K562 (cell line): Measurements from ENCODE around the gene PRKAR1B. TPM values are rescaled to one million over a fixed set of nuclear protein-coding genes. Genes with fewer than 3 reads are reported as not detected.

Source experiments
- CBX1 ChIP-seq: sonication (generic); IDR thresholded peaks from 2 replicates; pipeline ENCODE4 v1.6.1; 2016; ENCODE audit warnings: antibody characterized with exemption, low read depth, mild to moderate bottlenecking
- HNRNPUL1 ChIP-seq: fragments of 200-400 bp; formaldehyde crosslinking; IDR thresholded peaks from 2 replicates; pipeline ENCODE4 v1.6.1; 2017; ENCODE audit warnings: low read length
- MXI1 ChIP-seq: IDR thresholded peaks from 2 replicates; pipeline ENCODE4 v1.6.1; 2011; ENCODE audit warnings: low read depth, mild to moderate bottlenecking, improper control_type of control experiment, low read length
- NFE2 ChIP-seq: IDR thresholded peaks from 2 replicates; pipeline ENCODE4 v1.6.1; 2014; ENCODE audit warnings: antibody characterized with exemption, low read depth
- PRPF4 ChIP-seq: fragments of 200-400 bp; formaldehyde crosslinking; IDR thresholded peaks from one replicate; pipeline ENCODE4 v1.6.1; 2017; ENCODE audit warnings: low read length, low read depth, mild to moderate bottlenecking; ENCODE audit not compliant: insufficient read depth, poor library complexity, severe bottlenecking
- RBM25 ChIP-seq: fragments of 200-400 bp; formaldehyde crosslinking; IDR thresholded peaks from 2 replicates; pipeline ENCODE4 v1.6.1; 2018; ENCODE audit warnings: low read length, low read depth, moderate library complexity; ENCODE audit not compliant: severe bottlenecking
- YBX1 ChIP-seq: fragments of 450-650 bp; IDR thresholded peaks from 2 replicates; pipeline ENCODE4 v1.7.1; 2016; ENCODE audit warnings: mild to moderate bottlenecking
- ZNF217 ChIP-seq: sonication (generic); formaldehyde crosslinking; IDR thresholded peaks from 2 replicates; pipeline ENCODE4 v1.8.0; 2022; ENCODE audit warnings: mild to moderate bottlenecking, missing genetic modification reagents
- ZNF354B ChIP-seq: fragments of 250-450 bp; sonication (Bioruptor Pico); IDR thresholded peaks from 2 replicates; pipeline ENCODE4 v1.4.0; 2020
- ZNF445 ChIP-seq: fragments of 250-450 bp; sonication (Bioruptor Pico); IDR thresholded peaks from 2 replicates; pipeline ENCODE4 v1.4.0; 2020; ENCODE audit warnings: low read depth, mild to moderate bottlenecking, moderate library complexity
- ZNF695 ChIP-seq: fragments of 450-650 bp; formaldehyde crosslinking; IDR thresholded peaks from 2 replicates; pipeline ENCODE4 v1.4.0; 2020; ENCODE audit warnings: mild to moderate bottlenecking, moderate library complexity
- ZNF785 ChIP-seq: fragments of 250-450 bp; sonication (Bioruptor Pico); IDR thresholded peaks from 2 replicates; pipeline ENCODE4 v1.4.0; 2020; ENCODE audit warnings: mild to moderate bottlenecking
- polyA plus RNA-seq, 8 experiments: library from polyadenylated mRNA; depleted of rRNA in 4 of 8; stranded (reverse) in 5 of 8; unstranded in 3 of 8; fragments of >200 nt; fragmentation: Nextera tagmentation in 2 of 8; fragmentation: Illumina TruSeq in 1 of 8; extraction: Ambion mirVana in 2 of 8; extraction: Trizol in 1 of 8; gene quantifications; 2 replicates each; pipeline versions ENCODE4 v1.2.1 to v1.2.3, GENCODE V29; 2011 to 2014; ENCODE audit warnings: inconsistent platforms in 1 of 8, missing spikeins in 1 of 8
- total RNA-seq, 7 experiments: library from RNA; depleted of rRNA in 6 of 7; stranded (reverse); fragments of >200 nt in 6 of 7; fragmentation: Illumina TruSeq in 2 of 7; extraction: Trizol in 2 of 7; gene quantifications; 2 replicates each; pipeline versions ENCODE4 v1.2.1 to v1.2.3, GENCODE V29; 2011 to 2021; ENCODE audit warnings: low replicate concordance in 1 of 7
- TF ChIP-seq, protein P1 (sequence below): sonication (generic); formaldehyde crosslinking; IDR thresholded peaks from 2 replicates; pipeline ENCODE4 v1.8.0; 2022; ENCODE audit warnings: missing genetic modification reagents, mild to moderate bottlenecking, moderate library complexity, borderline replicate concordance
- TF ChIP-seq, protein P2 (sequence below): fragments of 200-600 bp; sonication (generic); IDR thresholded peaks from one replicate; pipeline ENCODE4 v1.6.1; 2012; ENCODE audit warnings: mild to moderate bottlenecking, low read depth, low read length, inconsistent platforms
- TF ChIP-seq, protein P3 (sequence below): sonication (generic); formaldehyde crosslinking; IDR thresholded peaks from 2 replicates; pipeline ENCODE4 v1.8.1; 2022; ENCODE audit warnings: missing genetic modification reagents

The PRKAR1B gene
- total and polyA plus RNA-seq, 9 of the 15 experiments (the other 6 are each of a cell fraction or from before 2014, with no cell fraction given), result 0.99 to 30.5 (median 12.7) TPM

DNA sequence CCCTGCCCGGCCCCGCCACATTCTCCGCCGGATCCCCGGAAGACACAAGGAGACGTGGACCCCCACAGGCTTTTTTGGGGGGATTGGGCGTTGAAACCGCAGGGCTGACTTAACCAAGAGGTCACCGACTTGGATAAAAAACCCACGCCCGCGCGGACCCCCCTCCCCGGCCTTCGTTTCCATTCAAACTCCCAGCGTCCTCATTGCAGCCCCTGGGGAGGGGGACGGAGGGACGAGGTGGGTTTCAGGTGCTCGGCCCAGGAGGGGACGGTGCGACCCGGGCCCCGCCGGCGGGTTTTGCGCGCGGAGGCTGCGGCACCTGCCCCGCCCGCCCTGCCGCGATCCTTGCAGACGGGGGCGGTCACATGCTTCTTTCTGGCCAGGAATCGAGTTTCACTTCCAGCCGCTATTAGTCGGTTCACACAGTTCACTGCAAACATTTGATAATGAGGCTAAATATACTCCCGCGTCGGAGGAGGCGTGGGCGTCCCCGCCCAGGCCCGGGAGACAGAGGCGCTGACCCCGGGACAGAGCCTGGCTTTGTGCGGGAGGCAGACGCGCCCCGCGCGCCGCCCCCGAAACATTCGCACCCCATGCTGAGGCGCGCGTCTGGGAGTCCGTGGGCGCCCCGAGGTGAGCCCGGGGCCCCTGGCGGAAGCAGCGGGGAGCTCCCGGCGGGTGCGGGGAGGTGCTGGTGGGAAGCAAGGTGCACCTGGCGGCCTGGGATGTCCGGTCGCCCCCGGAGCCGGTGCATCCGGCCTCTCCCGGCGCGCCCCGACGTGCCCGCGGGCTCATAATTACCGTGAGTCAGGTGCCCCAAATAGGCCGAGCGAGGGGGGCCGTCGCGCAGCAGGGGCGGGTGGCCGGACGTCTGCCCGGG lies 204.8 kb downstream of the PRKAR1B start (continued):
- TF ChIP-seq, protein P1, sequence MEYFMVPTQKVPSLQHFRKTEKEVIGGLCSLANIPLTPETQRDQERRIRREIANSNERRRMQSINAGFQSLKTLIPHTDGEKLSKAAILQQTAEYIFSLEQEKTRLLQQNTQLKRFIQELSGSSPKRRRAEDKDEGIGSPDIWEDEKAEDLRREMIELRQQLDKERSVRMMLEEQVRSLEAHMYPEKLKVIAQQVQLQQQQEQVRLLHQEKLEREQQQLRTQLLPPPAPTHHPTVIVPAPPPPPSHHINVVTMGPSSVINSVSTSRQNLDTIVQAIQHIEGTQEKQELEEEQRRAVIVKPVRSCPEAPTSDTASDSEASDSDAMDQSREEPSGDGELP (CRISPR knock-in tag), result 0 out of 2 replicates have a peak, but pooled peaks have one; percentile 43
- TF ChIP-seq ZNF217 (CRISPR knock-in tag) (no peak), YBX1 (no peak), CBX1 (no peak), NFE2 (no peak), ZNF785 (CRISPR knock-in tag) (no peak), ZNF354B (CRISPR knock-in tag) (no peak), RBM25 (no peak), ZNF695 (CRISPR knock-in tag) (no peak), HNRNPUL1 (no peak), MXI1 (no peak), ZNF445 (CRISPR knock-in tag) (no peak), PRPF4 (no peak)
- TF ChIP-seq, protein P2, sequence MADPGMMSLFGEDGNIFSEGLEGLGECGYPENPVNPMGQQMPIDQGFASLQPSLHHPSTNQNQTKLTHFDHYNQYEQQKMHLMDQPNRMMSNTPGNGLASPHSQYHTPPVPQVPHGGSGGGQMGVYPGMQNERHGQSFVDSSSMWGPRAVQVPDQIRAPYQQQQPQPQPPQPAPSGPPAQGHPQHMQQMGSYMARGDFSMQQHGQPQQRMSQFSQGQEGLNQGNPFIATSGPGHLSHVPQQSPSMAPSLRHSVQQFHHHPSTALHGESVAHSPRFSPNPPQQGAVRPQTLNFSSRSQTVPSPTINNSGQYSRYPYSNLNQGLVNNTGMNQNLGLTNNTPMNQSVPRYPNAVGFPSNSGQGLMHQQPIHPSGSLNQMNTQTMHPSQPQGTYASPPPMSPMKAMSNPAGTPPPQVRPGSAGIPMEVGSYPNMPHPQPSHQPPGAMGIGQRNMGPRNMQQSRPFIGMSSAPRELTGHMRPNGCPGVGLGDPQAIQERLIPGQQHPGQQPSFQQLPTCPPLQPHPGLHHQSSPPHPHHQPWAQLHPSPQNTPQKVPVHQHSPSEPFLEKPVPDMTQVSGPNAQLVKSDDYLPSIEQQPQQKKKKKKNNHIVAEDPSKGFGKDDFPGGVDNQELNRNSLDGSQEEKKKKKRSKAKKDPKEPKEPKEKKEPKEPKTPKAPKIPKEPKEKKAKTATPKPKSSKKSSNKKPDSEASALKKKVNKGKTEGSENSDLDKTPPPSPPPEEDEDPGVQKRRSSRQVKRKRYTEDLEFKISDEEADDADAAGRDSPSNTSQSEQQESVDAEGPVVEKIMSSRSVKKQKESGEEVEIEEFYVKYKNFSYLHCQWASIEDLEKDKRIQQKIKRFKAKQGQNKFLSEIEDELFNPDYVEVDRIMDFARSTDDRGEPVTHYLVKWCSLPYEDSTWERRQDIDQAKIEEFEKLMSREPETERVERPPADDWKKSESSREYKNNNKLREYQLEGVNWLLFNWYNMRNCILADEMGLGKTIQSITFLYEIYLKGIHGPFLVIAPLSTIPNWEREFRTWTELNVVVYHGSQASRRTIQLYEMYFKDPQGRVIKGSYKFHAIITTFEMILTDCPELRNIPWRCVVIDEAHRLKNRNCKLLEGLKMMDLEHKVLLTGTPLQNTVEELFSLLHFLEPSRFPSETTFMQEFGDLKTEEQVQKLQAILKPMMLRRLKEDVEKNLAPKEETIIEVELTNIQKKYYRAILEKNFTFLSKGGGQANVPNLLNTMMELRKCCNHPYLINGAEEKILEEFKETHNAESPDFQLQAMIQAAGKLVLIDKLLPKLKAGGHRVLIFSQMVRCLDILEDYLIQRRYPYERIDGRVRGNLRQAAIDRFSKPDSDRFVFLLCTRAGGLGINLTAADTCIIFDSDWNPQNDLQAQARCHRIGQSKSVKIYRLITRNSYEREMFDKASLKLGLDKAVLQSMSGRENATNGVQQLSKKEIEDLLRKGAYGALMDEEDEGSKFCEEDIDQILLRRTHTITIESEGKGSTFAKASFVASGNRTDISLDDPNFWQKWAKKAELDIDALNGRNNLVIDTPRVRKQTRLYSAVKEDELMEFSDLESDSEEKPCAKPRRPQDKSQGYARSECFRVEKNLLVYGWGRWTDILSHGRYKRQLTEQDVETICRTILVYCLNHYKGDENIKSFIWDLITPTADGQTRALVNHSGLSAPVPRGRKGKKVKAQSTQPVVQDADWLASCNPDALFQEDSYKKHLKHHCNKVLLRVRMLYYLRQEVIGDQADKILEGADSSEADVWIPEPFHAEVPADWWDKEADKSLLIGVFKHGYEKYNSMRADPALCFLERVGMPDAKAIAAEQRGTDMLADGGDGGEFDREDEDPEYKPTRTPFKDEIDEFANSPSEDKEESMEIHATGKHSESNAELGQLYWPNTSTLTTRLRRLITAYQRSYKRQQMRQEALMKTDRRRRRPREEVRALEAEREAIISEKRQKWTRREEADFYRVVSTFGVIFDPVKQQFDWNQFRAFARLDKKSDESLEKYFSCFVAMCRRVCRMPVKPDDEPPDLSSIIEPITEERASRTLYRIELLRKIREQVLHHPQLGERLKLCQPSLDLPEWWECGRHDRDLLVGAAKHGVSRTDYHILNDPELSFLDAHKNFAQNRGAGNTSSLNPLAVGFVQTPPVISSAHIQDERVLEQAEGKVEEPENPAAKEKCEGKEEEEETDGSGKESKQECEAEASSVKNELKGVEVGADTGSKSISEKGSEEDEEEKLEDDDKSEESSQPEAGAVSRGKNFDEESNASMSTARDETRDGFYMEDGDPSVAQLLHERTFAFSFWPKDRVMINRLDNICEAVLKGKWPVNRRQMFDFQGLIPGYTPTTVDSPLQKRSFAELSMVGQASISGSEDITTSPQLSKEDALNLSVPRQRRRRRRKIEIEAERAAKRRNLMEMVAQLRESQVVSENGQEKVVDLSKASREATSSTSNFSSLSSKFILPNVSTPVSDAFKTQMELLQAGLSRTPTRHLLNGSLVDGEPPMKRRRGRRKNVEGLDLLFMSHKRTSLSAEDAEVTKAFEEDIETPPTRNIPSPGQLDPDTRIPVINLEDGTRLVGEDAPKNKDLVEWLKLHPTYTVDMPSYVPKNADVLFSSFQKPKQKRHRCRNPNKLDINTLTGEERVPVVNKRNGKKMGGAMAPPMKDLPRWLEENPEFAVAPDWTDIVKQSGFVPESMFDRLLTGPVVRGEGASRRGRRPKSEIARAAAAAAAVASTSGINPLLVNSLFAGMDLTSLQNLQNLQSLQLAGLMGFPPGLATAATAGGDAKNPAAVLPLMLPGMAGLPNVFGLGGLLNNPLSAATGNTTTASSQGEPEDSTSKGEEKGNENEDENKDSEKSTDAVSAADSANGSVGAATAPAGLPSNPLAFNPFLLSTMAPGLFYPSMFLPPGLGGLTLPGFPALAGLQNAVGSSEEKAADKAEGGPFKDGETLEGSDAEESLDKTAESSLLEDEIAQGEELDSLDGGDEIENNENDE, result no peak
- TF ChIP-seq, protein P3, sequence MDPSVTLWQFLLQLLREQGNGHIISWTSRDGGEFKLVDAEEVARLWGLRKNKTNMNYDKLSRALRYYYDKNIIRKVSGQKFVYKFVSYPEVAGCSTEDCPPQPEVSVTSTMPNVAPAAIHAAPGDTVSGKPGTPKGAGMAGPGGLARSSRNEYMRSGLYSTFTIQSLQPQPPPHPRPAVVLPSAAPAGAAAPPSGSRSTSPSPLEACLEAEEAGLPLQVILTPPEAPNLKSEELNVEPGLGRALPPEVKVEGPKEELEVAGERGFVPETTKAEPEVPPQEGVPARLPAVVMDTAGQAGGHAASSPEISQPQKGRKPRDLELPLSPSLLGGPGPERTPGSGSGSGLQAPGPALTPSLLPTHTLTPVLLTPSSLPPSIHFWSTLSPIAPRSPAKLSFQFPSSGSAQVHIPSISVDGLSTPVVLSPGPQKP (CRISPR knock-in tag), result no peak
